KMS-11 (cell line): ENCODE data around the gene HPGDS.

Source experiments
- H2AFZ ChIP-seq: fragments of 200-600 bp; sonication (generic); 2 replicates; pipeline ENCODE4 v1.6.1; 2016; ENCODE audit warnings: antibody characterized with exemption, mixed run types, low read depth
- H3K27ac ChIP-seq: fragments of 200-600 bp; sonication (generic); 2 replicates; pipeline ENCODE4 v1.6.1; 2016; ENCODE audit warnings: mild to moderate bottlenecking, mixed run types
- H3K27me3 ChIP-seq: fragments of 200-600 bp; sonication (generic); 2 replicates; pipeline ENCODE4 v1.6.1; 2017; ENCODE audit warnings: mild to moderate bottlenecking, low read depth, mixed run types, moderate library complexity; ENCODE audit not compliant: insufficient read depth
- H3K36me3 ChIP-seq: fragments of 200-600 bp; sonication (generic); 2 replicates; pipeline ENCODE4 v1.6.1; 2017; ENCODE audit warnings: mild to moderate bottlenecking, mixed run types; ENCODE audit not compliant: insufficient read depth
- H3K4me1 ChIP-seq: fragments of 200-600 bp; sonication (generic); 2 replicates; pipeline ENCODE4 v1.6.1; 2016; ENCODE audit warnings: mild to moderate bottlenecking, low read depth, mixed run types; ENCODE audit not compliant: poor library complexity, severe bottlenecking
- H3K4me2 ChIP-seq: fragments of 200-600 bp; sonication (generic); 2 replicates; pipeline ENCODE4 v1.7.0; 2016; ENCODE audit warnings: mild to moderate bottlenecking, mixed run types
- H3K4me3 ChIP-seq: fragments of 200-600 bp; sonication (generic); IDR thresholded peaks from 2 replicates; pipeline ENCODE4 v1.6.1; 2017; ENCODE audit warnings: low read depth, low read length, mixed read lengths; ENCODE audit not compliant: insufficient read depth
- H3K79me2 ChIP-seq: fragments of 200-600 bp; sonication (generic); 2 replicates; pipeline ENCODE4 v1.6.1; 2016; ENCODE audit warnings: low read depth, mixed run types; ENCODE audit not compliant: insufficient read depth
- H3K9ac ChIP-seq: fragments of 200-600 bp; sonication (generic); 2 replicates; pipeline ENCODE4 v1.6.1; 2016; ENCODE audit warnings: mild to moderate bottlenecking, mixed run types
- H4K20me1 ChIP-seq: fragments of 200-600 bp; sonication (generic); 2 replicates; pipeline ENCODE4 v1.6.1; 2016; ENCODE audit warnings: mild to moderate bottlenecking, mixed run types; ENCODE audit not compliant: insufficient read depth
- CTCF ChIP-seq: fragments of 200-600 bp; sonication (generic); conservative IDR thresholded peaks from 2 replicates; pipeline ENCODE4 v1.6.1; 2017; ENCODE audit warnings: low read depth, mild to moderate bottlenecking, antibody characterized with exemption, low read length, moderate library complexity, mixed read lengths

Gene HPGDS

GRCh38 chr4:94368459-94368858, 25.8 kb upstream of the HPGDS start:
- Histone ChIP-seq H3K4me2 (no peak overlapping the region), H3K79me2 (no peaks in the 10 kb centered on the region), H4K20me1 (no peaks in the 10 kb centered on the region)

GRCh38 chr4:94365304-94365703, 22.7 kb upstream of the HPGDS start:
- Histone ChIP-seq H3K27me3 (no peaks in the 10 kb centered on the region), H3K4me2 (no peak overlapping the region), H3K27ac (no peak overlapping the region), H2AFZ (no peak overlapping the region), H3K4me1 (no peaks in the 10 kb centered on the region), H4K20me1 (no peaks in the 10 kb centered on the region), H3K36me3 (no peaks in the 10 kb centered on the region), H3K4me3 (no peak overlapping the region), H3K79me2 (no peaks in the 10 kb centered on the region), H3K9ac (no peak overlapping the region)
- TF ChIP-seq CTCF = no peak

More at GRCh38 chr4:94368459-94368858, 25.8 kb upstream of the HPGDS start:
- Histone ChIP-seq H2AFZ (no peak overlapping the region), H3K9ac (no peak overlapping the region), H3K36me3 (no peaks in the 10 kb centered on the region), H3K4me3 (no peak overlapping the region), H3K4me1 (no peaks in the 10 kb centered on the region), H3K27ac (no peak overlapping the region), H3K27me3 (no peaks in the 10 kb centered on the region)
- no peak for TF ChIP-seq CTCF

- no peak overlapping the region for H3K4me2 ChIP-seq
- H3K4me1 ChIP-seq = no peaks in the 10 kb centered on the region
- H3K79me2 ChIP-seq = no peaks in the 10 kb centered on the region
- no peak overlapping the region for H3K27ac ChIP-seq
- H3K4me3 ChIP-seq = no peak overlapping the region
- no peak overlapping the region for H2AFZ ChIP-seq
- TF ChIP-seq CTCF = no peak
- no peak overlapping the region for H3K9ac ChIP-seq
- H3K36me3 ChIP-seq = no peaks in the 10 kb centered on the region
- H4K20me1 ChIP-seq = no peaks in the 10 kb centered on the region
- no peaks in the 10 kb centered on the region for H3K27me3 ChIP-seq
Measured at GRCh38 chr4:94364527-94364926, 21.9 kb upstream of the HPGDS start.

- Histone ChIP-seq H4K20me1 (no peaks in the 10 kb centered on the region), H2AFZ (no peak overlapping the region), H3K4me2 (no peak overlapping the region), H3K4me1 (no peaks in the 10 kb centered on the region), H3K9ac (no peak overlapping the region), H3K36me3 (no peaks in the 10 kb centered on the region), H3K27me3 (no peaks in the 10 kb centered on the region), H3K79me2 (no peaks in the 10 kb centered on the region), H3K27ac (no peak overlapping the region), H3K4me3 (no peak overlapping the region)
- no peak for TF ChIP-seq CTCF
Measured at GRCh38 chr4:94363136-94363655, 20.6 kb upstream of the HPGDS start.

- H3K4me3 ChIP-seq = no peak overlapping the region
- TF ChIP-seq CTCF = no peak
- no peak overlapping the region for H3K27ac ChIP-seq
- H3K36me3 ChIP-seq = no peaks in the 10 kb centered on the region
- H4K20me1 ChIP-seq = no peaks in the 10 kb centered on the region
- H2AFZ ChIP-seq = no peak overlapping the region
- no peaks in the 10 kb centered on the region for H3K27me3 ChIP-seq
- no peak overlapping the region for H3K9ac ChIP-seq
- no peak overlapping the region for H3K4me2 ChIP-seq
- H3K4me1 ChIP-seq = no peaks in the 10 kb centered on the region
- no peaks in the 10 kb centered on the region for H3K79me2 ChIP-seq
Measured at GRCh38 chr4:94359838-94360237, 17.2 kb upstream of the HPGDS start.
